Fibroblast of villous mesenchyme (primary cell): ENCODE data around the gene RERE. TPM values are rescaled to one million over a fixed set of nuclear protein-coding genes. Genes with fewer than 3 reads are reported as not detected.

ENCODE experiments used
- DNase-seq: peaks from one replicate; pipeline ENCODE4 v3.0.0-alpha.2; 2010; ENCODE audit warnings: low read depth
- H3K4me3 ChIP-seq: 2 replicates; pipeline ENCODE4 v1.5.1; 2011; ENCODE audit warnings: low read depth, mild to moderate bottlenecking, low read length
- total RNA-seq: library from RNA; depleted of rRNA; stranded (reverse); fragments of >200 nt; gene quantifications from 2 replicates; pipeline ENCODE4 v1.2.3, GENCODE V29; 2012
- TF ChIP-seq, protein P1 (sequence below): IDR thresholded peaks from 2 replicates; pipeline ENCODE4 v1.5.1; 2012; ENCODE audit warnings: low read depth, mild to moderate bottlenecking, low read length; ENCODE audit not compliant: insufficient read depth

Gene RERE
- total RNA-seq, 1 donor = 51.4 TPM

DNA sequence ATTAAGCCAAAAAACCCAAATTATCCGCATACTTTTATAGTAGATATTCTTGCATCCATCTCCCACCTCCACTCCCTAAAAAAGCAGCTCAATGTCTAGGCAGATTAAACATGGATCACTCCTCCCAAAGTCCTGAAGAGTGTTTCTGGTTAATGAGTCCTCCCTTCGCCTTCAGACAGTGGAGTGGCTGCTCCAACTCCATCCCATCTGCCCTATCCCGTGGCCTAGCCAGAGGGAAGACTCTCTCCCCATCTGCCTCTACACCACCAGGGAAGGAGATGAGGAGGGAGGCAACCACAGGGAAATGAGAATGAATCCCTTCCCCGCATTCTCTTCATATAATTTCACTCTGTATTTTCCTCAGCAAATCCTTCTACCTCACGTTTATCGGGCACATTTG, 395.7 kb downstream of the RERE start:
- DNase-seq = peak; percentile 66
- TF ChIP-seq, protein P1, sequence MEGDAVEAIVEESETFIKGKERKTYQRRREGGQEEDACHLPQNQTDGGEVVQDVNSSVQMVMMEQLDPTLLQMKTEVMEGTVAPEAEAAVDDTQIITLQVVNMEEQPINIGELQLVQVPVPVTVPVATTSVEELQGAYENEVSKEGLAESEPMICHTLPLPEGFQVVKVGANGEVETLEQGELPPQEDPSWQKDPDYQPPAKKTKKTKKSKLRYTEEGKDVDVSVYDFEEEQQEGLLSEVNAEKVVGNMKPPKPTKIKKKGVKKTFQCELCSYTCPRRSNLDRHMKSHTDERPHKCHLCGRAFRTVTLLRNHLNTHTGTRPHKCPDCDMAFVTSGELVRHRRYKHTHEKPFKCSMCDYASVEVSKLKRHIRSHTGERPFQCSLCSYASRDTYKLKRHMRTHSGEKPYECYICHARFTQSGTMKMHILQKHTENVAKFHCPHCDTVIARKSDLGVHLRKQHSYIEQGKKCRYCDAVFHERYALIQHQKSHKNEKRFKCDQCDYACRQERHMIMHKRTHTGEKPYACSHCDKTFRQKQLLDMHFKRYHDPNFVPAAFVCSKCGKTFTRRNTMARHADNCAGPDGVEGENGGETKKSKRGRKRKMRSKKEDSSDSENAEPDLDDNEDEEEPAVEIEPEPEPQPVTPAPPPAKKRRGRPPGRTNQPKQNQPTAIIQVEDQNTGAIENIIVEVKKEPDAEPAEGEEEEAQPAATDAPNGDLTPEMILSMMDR = no peak
- H3K4me3 ChIP-seq = peak overlapping the region; percentile 83

DNA sequence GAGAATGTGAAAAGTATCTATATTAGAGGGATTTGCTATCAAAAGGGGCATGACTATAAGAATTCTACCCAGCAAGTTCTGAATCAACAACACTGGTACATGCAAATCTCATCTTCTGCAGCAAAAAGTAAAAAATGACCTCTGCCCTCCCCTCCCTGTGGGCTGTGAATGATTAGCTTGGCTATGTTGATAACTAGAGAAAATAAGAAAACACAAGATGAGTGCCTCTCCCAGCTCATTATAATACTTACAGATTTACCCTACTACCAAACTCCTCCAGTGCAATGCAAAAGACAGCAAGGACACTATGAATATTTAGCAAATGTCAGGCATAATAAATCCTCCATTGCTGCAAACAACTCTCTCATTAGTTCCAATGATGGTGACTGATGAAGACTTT, 397.1 kb downstream of the RERE start:
- TF ChIP-seq, protein P1 = no peak
- no peak for DNase-seq
- H3K4me3 ChIP-seq = peak overlapping the region; percentile 83

DNA sequence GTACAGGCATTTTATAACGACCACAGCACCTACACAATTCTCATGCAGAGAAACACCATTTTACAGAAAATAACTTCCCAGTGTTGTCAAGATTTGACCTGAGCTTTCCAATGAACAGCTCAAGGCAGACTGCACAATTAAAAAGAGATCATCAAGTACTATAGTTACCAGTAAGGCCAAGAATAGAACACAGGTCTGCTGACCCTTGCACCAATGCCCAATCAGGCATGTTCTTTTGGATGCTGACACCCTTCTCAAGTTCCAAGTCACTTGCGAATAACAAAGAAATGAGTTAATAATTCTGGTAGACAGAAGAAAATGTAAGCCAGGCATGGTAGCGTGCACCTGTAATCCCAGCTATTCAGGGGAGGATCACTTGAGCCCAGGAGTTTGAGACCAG, 397.6 kb downstream of the RERE start:
- no peak for DNase-seq
- TF ChIP-seq, protein P1 = no peak
- H3K4me3 ChIP-seq = peak overlapping the region; percentile 83

DNA sequence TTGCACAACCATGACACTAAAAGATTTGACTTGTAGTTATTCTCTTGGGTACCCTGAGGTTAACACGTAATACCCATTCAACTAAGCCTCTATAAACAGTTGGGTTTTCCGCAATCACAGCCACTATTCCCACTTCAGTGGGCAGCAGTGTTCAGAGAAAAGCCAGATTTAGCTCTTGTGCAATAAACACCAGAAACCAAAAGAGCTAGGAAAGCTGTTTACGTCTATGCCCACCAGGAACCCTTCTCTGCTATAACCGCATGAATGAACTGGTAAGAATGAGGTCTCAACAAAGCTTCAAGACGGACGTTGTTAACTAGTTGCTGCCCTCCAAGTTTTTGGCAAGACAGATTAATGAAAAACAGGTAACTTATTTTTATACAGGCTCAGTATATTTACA, 398.3 kb downstream of the RERE start:
- H3K4me3 ChIP-seq = peak overlapping the region; percentile 83
- peak; percentile 98 for DNase-seq
- TF ChIP-seq, protein P1 = no peak

DNA sequence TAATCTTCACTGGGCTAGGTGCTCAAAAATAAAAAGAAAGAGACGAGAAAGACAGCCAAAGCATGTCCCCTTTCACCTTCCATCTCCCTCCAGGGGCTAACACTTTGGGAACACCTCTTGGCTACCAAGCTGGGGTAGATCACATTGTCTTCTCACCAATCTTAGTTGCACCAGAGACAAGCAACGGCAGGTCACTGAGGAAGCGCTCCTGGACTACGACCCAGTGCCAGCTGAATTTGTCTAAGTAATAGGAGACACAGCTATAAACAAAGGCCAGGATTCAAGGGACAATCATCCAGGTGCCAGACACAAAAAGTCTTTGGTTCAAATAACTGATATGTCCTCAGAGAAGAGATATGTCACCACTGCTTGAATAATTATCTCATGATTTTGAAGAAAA, 399.1 kb downstream of the RERE start:
- DNase-seq = no peak
- H3K4me3 ChIP-seq = no peak overlapping the region
- TF ChIP-seq, protein P1 = no peak

DNA sequence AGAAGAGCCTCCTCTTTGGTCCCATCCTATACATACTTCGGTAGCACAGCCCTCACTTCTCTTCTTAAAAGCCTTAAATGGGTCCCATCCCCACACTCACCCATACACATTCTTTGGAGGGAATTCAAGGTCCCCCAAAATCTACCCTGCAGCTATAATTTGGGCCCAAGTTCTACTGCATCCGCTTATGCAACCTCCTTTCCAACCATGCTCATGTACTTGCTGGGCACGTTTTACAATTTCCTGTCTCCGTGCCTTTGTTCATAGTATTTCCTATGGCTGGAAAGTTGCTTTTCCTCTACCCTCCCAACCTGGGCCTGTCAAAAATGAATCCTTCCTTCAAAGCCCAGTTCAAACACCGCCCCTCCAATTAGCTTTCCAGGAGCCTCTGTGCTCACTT, 399.8 kb downstream of the RERE start:
- TF ChIP-seq, protein P1 = no peak
- no peak overlapping the region for H3K4me3 ChIP-seq
- DNase-seq = no peak

DNA sequence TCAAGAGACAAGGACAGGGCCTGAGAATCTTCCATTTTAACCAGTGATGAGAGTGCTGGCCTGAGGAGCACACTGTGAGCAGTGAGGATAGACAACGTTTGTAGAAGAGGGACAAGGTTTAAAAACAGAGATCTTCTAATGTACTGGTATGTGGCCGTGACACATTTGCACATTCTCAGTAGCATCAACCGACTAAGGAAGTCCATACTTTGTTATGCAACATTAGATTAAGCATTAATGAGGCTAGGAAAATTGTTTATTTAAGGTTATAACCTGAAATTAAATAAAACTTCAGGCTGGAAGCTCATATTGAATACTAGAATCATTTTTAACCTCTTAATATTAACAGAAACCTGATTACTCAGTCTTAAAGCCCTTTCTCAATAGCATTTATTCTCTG, 400.6 kb downstream of the RERE start:
- TF ChIP-seq, protein P1 = no peak
- DNase-seq = no peak
- no peak overlapping the region for H3K4me3 ChIP-seq
